ENCODE results near the gene ATG4C.

- TF ChIP-seq JUN (IDR thresholded peaks at IDR 0.05) (no peak), MYC (IDR thresholded peaks at IDR 0.05; ENCODE audit: borderline replicate concordance, low read length) (no peak), CTCF (IDR thresholded peaks at IDR 0.05) (no peak), REST (IDR thresholded peaks at IDR 0.05) (no peak), POLR2A (IDR thresholded peaks at IDR 0.05; ENCODE audit: low read length) (no peak), MAX (IDR thresholded peaks at IDR 0.05) (no peak), RFX5 (IDR thresholded peaks at IDR 0.05) (no peak), FOSL2 (IDR thresholded peaks at IDR 0.05) (no peak), FOSL2 (CRISPR knock-in tag; IDR thresholded peaks at IDR 0.05) (no peak), RAD21 (conservative IDR thresholded peaks at IDR 0.05 in 1 of 2, IDR thresholded peaks at IDR 0.05 in 1 of 2) (no peak), HMGXB4 (CRISPR knock-in tag; IDR thresholded peaks at IDR 0.05; ENCODE audit: borderline replicate concordance) (no peak), CHD4 (IDR thresholded peaks at IDR 0.05; ENCODE audit: borderline replicate concordance) (no peak), CEBPB (IDR thresholded peaks at IDR 0.05) (no peak), RCOR1 (IDR thresholded peaks at IDR 0.05; ENCODE audit: low read depth, low read length) (no peak)
Measured at GRCh38 chr1:62836856-62837540, 53.1 kb downstream of the ATG4C start.
